ENCODE measurements around the gene LYZL6.

Gene LYZL6

GRCh38 chr17:35943537-35943936 is at the start of gene LYZL6:
Gene LYZL6 (minus strand): TSS chr17:35943713. CDS start chr17:35939356, 4,357 bp downstream.
- DNase-seq = no peak

GRCh38 chr17:35991075-35991474 is 47.6 kb upstream of the LYZL6 start:
- DNase-seq = no peak

- DNase-seq = no peak
Observed at GRCh38 chr17:35988164-35988563, 44.7 kb upstream of the LYZL6 start.

GRCh38 chr17:35986643-35987042 is 43.1 kb upstream of the LYZL6 start, which contains the start of gene CCL14:
Gene CCL14 (minus strand): TSS chr17:35986729. CDS start chr17:35986649, 80 bp downstream.
- DNase-seq = no peak

- no peak for DNase-seq
Observed at GRCh38 chr17:35984140-35984539, 40.6 kb upstream of the LYZL6 start.

GRCh38 chr17:35982409-35983191 is 39.1 kb upstream of the LYZL6 start:
- DNase-seq = no peak

- DNase-seq = peak in 1 of 2 experiments; percentile 17
Observed at GRCh38 chr17:35981908-35982330, 38.4 kb upstream of the LYZL6 start.

GRCh38 chr17:35981246-35981645 is 37.7 kb upstream of the LYZL6 start, which contains the start of gene CCL16:
Gene CCL16 (minus strand): TSS chr17:35981497. CDS start chr17:35981420, 77 bp downstream.
- DNase-seq = no peak

- no peak for DNase-seq
Observed at GRCh38 chr17:35978346-35978745, 34.8 kb upstream of the LYZL6 start.

GRCh38 chr17:35977509-35977908 is 34.0 kb upstream of the LYZL6 start:
- no peak for DNase-seq

GRCh38 chr17:35973333-35974260 is 30.1 kb upstream of the LYZL6 start:
- DNase-seq = no peak

- no peak for DNase-seq
Observed at GRCh38 chr17:35972945-35973332, 29.4 kb upstream of the LYZL6 start.

- no peak for DNase-seq
Observed at GRCh38 chr17:35972535-35972934, 29.0 kb upstream of the LYZL6 start.

GRCh38 chr17:35972066-35972465 is 28.6 kb upstream of the LYZL6 start:
- no peak for DNase-seq

- DNase-seq = peak; percentile 80 to 84
Observed at GRCh38 chr17:35969558-35970380, 26.3 kb upstream of the LYZL6 start.

GRCh38 chr17:35968520-35969054 is 25.1 kb upstream of the LYZL6 start:
- DNase-seq = no peak

GRCh38 chr17:35965272-35965671 is 21.8 kb upstream of the LYZL6 start:
- no peak for DNase-seq

GRCh38 chr17:35963663-35964062 is 20.1 kb upstream of the LYZL6 start:
- DNase-seq = no peak

GRCh38 chr17:35953720-35954119 is 10.2 kb upstream of the LYZL6 start:
- DNase-seq = no peak

- no peak for DNase-seq
Observed at GRCh38 chr17:35949401-35949800, 5.9 kb upstream of the LYZL6 start.

- no peak for DNase-seq
Observed at GRCh38 chr17:35948092-35948491, 4.6 kb upstream of the LYZL6 start.

- DNase-seq = peak; percentile 49 to 58
Observed at GRCh38 chr17:35947156-35947585, 3.7 kb upstream of the LYZL6 start.

All from activated CD4-positive, alpha-beta T cell treated with anti-CD3 and anti-CD28 coated beads, Interleukin-2, amount 50 U/mL, for 48 hours (primary cell).